Stimulated activated CD8-positive, alpha-beta memory T cell treated with anti-CD3 and anti-CD28 coated beads, Interleukin-2, amount 100 ng/mL, for 48 hours (primary cell): ENCODE results near the gene NDUFS3.
A peak's percentile ranks its signal among the peaks of the same experiment; 100 is the strongest.
"Not testable (repeated sequence)": the region's sequence is repeated elsewhere in the genome, so short reads cannot be mapped to it uniquely, and the experiment has no call there.

Experiments
- DNase-seq, 2 donors: peaks; one replicate each; pipeline ENCODE4 v3.0.0-alpha.2; 2020; ENCODE audit warnings: low read depth in 2 of 2

The NDUFS3 gene

GRCh38 chr11:47578524-47579494, at the start of gene NDUFS3, which contains the start of gene KBTBD4:
Gene NDUFS3, plus strand, starts transcription at chr11:47579074. Its CDS starts 18 bp downstream, at chr11:47579092.
Gene KBTBD4, minus strand, starts transcription at chr11:47578970. Its CDS starts 19 bp downstream, at chr11:47578951.
- peak; percentile 73 to 83 for DNase-seq

GRCh38 chr11:47529951-47530350, 48.9 kb upstream of the NDUFS3 start:
- no peak for DNase-seq

GRCh38 chr11:47530721-47531120, 48.2 kb upstream of the NDUFS3 start:
- not testable (repeated sequence) for DNase-seq

GRCh38 chr11:47531666-47532065, 47.2 kb upstream of the NDUFS3 start:
- no peak for DNase-seq

GRCh38 chr11:47532597-47533213, 46.2 kb upstream of the NDUFS3 start:
- no peak for DNase-seq

- no peak for DNase-seq
These were observed 45.2 kb upstream of the NDUFS3 start for GRCh38 chr11:47533690-47534151.

- no peak for DNase-seq
These were observed 44.1 kb upstream of the NDUFS3 start for GRCh38 chr11:47534704-47535251.

- DNase-seq, result no peak
These were observed 42.0 kb upstream of the NDUFS3 start for GRCh38 chr11:47536915-47537314.

GRCh38 chr11:47538741-47539565, 39.9 kb upstream of the NDUFS3 start:
- DNase-seq, result no peak

GRCh38 chr11:47539681-47540039, 39.2 kb upstream of the NDUFS3 start:
- DNase-seq, result no peak

- no peak for DNase-seq
These were observed 37.8 kb upstream of the NDUFS3 start for GRCh38 chr11:47541070-47541469.

GRCh38 chr11:47545298-47545697, 33.6 kb upstream of the NDUFS3 start:
- DNase-seq, result no peak

- not testable (repeated sequence) for DNase-seq
These were observed 32.6 kb upstream of the NDUFS3 start for GRCh38 chr11:47546274-47546673.

- DNase-seq, result no peak
These were observed 28.4 kb upstream of the NDUFS3 start for GRCh38 chr11:47550288-47551047.

GRCh38 chr11:47551086-47551485, 27.8 kb upstream of the NDUFS3 start:
- DNase-seq, result no peak

- DNase-seq, result no peak
These were observed 26.8 kb upstream of the NDUFS3 start for GRCh38 chr11:47552056-47552565.

- peak; percentile 89 to 92 for DNase-seq
These were observed 26.1 kb upstream of the NDUFS3 start, which contains the start of gene CELF1 for GRCh38 chr11:47552566-47553405. Gene CELF1, minus strand, starts transcription at chr11:47553132. Its CDS starts 53,609 bp downstream, at chr11:47499523.

GRCh38 chr11:47553406-47553743, 25.5 kb upstream of the NDUFS3 start:
- DNase-seq, result no peak

- not testable (repeated sequence) for DNase-seq
These were observed 21.9 kb upstream of the NDUFS3 start for GRCh38 chr11:47557004-47557403.

- no peak for DNase-seq
These were observed 20.2 kb upstream of the NDUFS3 start for GRCh38 chr11:47558695-47559094.
